GM12878 (cell line): Measurements from ENCODE around the gene ZSCAN9. TPM values are rescaled to one million over a fixed set of nuclear protein-coding genes. Genes with fewer than 3 reads are reported as not detected.

Source experiments
- ATAC-seq: fragments of 200-7000 bp; cut with Tn5 transposase; 3 replicates; pipeline ENCODE4 v1.9.1; 2020; ENCODE audit warnings: mild to moderate bottlenecking, moderate library complexity
- BruUV-seq: library from RNA; stranded (reverse); fragments of 400-500 nt; replicated peaks from 2 replicates; lab custom pipeline; 2021; lab: Mats Ljungman, UMichigan
- CTCF ChIA-PET: fragments of 300-600 bp; sonication (Branson Sonifier 250); formaldehyde crosslinking; extraction: SDS; loops from one replicate; lab custom pipeline; 2021; ENCODE audit warnings: inconsistent platforms; lab: Yijun Ruan, JAX
- POLR2A ChIA-PET: fragments of 350-600 bp; formaldehyde crosslinking; extraction: SDS; loops from one replicate; lab custom pipeline; 2021; ENCODE audit warnings: inconsistent platforms; lab: Charles Lee
- RAD21 ChIA-PET: fragments of 300-600 bp; sonication (Branson Sonifier 250); formaldehyde crosslinking; loops from one replicate; lab custom pipeline; 2023; ENCODE audit warnings: antibody characterized with exemption; ENCODE audit not compliant: unreplicated experiment; lab: Charles Lee
- SMC1A ChIA-PET: fragments of 300-600 bp; sonication (Branson Sonifier 250); formaldehyde crosslinking; loops from one replicate; lab custom pipeline; 2023; ENCODE audit not compliant: unreplicated experiment, uncharacterized antibody; lab: Charles Lee
- DNase-seq: peaks from one replicate; pipeline ENCODE4 v3.0.0-alpha.2; 2011; ENCODE audit warnings: low read depth, low spot score
- FAIRE-seq: peaks from 3 replicates; lab custom pipeline; 2011; peaks lifted over from hg19 to GRCh38; lab: Jason Lieb, UNC
- H2AFZ ChIP-seq: 2 replicates; pipeline ENCODE4 v1.6.0; 2011; ENCODE audit warnings: low read depth, low read length, control low read depth; ENCODE audit not compliant: control insufficient read depth
- H3K27ac ChIP-seq: 2 replicates; pipeline ENCODE4 v1.5.1; 2011; ENCODE audit warnings: control low read depth; ENCODE audit not compliant: control insufficient read depth, insufficient read depth
- H3K27me3 ChIP-seq, 2 experiments: replicated peaks in 1 of 2; 2 replicates each; pipeline versions ENCODE4 v1.6.0 to v1.6.1; 2011; ENCODE audit warnings: low read length in 1 of 2; ENCODE audit not compliant: control insufficient read depth in 2 of 2, insufficient read depth in 2 of 2
- H3K36me3 ChIP-seq, 2 experiments: 2 replicates each; pipeline ENCODE4 v1.5.1; 2011; ENCODE audit warnings: low read length in 1 of 2; ENCODE audit not compliant: control insufficient read depth in 2 of 2, insufficient read depth in 2 of 2
- H3K4me1 ChIP-seq: 2 replicates; pipeline ENCODE4 v1.6.1; 2011; ENCODE audit warnings: mild to moderate bottlenecking, low read length, moderate library complexity, mixed read lengths; ENCODE audit not compliant: control insufficient read depth, insufficient read depth
- H3K4me2 ChIP-seq: 2 replicates; pipeline ENCODE4 v1.6.0; 2011; ENCODE audit warnings: control low read depth; ENCODE audit not compliant: control insufficient read depth, insufficient read depth
- H3K4me3 ChIP-seq: fragments of 200-600 bp; sonication (generic); 2 replicates; pipeline ENCODE4 v1.5.1; 2016
- H3K79me2 ChIP-seq: 2 replicates; pipeline ENCODE4 v1.6.0; 2011; ENCODE audit warnings: low read length; ENCODE audit not compliant: control insufficient read depth, insufficient read depth
- H3K9ac ChIP-seq: 2 replicates; pipeline ENCODE4 v1.8.0; 2011; ENCODE audit warnings: low read length, control low read depth, mixed read lengths; ENCODE audit not compliant: control insufficient read depth, insufficient read depth
- H3K9me3 ChIP-seq: replicated peaks from 3 replicates; pipeline ENCODE4 v1.5.1; 2011; ENCODE audit warnings: mild to moderate bottlenecking, low read length; ENCODE audit not compliant: control insufficient read depth, insufficient read depth
- H4K20me1 ChIP-seq: 2 replicates; pipeline ENCODE4 v1.6.0; 2011; ENCODE audit not compliant: control insufficient read depth, insufficient read depth
- GABPA ChIP-seq: IDR thresholded peaks from 2 replicates; pipeline ENCODE4 v1.6.1; 2014; ENCODE audit warnings: antibody characterized with exemption, low read depth, mild to moderate bottlenecking, inconsistent platforms
- PRDM15 ChIP-seq: fragments of 450-650 bp; formaldehyde crosslinking; IDR thresholded peaks from 2 replicates; pipeline ENCODE4 v1.4.0; 2020; ENCODE audit warnings: mild to moderate bottlenecking, moderate library complexity
- RAD51 ChIP-seq: fragments of 450-650 bp; IDR thresholded peaks from 2 replicates; pipeline ENCODE4 v1.6.1; 2016; ENCODE audit warnings: moderate library complexity, mild to moderate bottlenecking, inconsistent platforms
- WGBS: methylation state at CpG from one replicate; pipeline ENCODE4 v1.1.6; 2016; ENCODE audit warnings: low lambda C conversion rate; ENCODE audit not compliant: insufficient replicate concordance, insufficient coverage; ENCODE audit errors: missing lambda C conversion rate; 5-methylcytosine and 5-hydroxymethylcytosine counted together
- in situ Hi-C: fragments of 300-500 bp; cut with MboI; formaldehyde crosslinking; loops from 9 replicates; pipeline ENCODE4 v1.14.3; 2018; ENCODE audit warnings: mixed read lengths
- intact Hi-C: fragments of 100-400 bp; cut with micrococcal nuclease; formaldehyde crosslinking; loops from one replicate; pipeline ENCODE4 v1.14.2; 2022; ENCODE audit not compliant: unreplicated experiment
- polyA plus RNA-seq, 11 experiments: library from polyadenylated mRNA; depleted of rRNA in 4 of 11; unstranded in 6 of 11; stranded (reverse) in 5 of 11; fragments of >200 nt; fragmentation: Nextera tagmentation in 4 of 11; fragmentation: Illumina TruSeq in 1 of 11; extraction: Ambion mirVana in 4 of 11; extraction: Trizol in 1 of 11; gene quantifications; 1 replicate in 1 of 11; 2 replicates in 10 of 11; pipeline versions ENCODE4 v1.2.1 to v1.2.3, GENCODE V29; 2011 to 2016; ENCODE audit warnings: inconsistent platforms in 2 of 11, missing spikeins in 2 of 11, low read depth in 1 of 11
- total RNA-seq, 4 experiments: library from RNA; depleted of rRNA in 3 of 4; stranded (reverse); fragments of >200 nt in 3 of 4; fragmentation: Illumina TruSeq in 1 of 4; extraction: Trizol in 1 of 4; gene quantifications; 2 replicates each; pipeline versions ENCODE4 v1.2.1 to v1.2.3, GENCODE V29; 2013 to 2021

The ZSCAN9 gene
- total and polyA plus RNA-seq, 10 of the 15 experiments (the other 5 are each of a cell fraction or from before 2014, with no cell fraction given): 8.1 to 28.7 (median 17.4) TPM

DNA sequence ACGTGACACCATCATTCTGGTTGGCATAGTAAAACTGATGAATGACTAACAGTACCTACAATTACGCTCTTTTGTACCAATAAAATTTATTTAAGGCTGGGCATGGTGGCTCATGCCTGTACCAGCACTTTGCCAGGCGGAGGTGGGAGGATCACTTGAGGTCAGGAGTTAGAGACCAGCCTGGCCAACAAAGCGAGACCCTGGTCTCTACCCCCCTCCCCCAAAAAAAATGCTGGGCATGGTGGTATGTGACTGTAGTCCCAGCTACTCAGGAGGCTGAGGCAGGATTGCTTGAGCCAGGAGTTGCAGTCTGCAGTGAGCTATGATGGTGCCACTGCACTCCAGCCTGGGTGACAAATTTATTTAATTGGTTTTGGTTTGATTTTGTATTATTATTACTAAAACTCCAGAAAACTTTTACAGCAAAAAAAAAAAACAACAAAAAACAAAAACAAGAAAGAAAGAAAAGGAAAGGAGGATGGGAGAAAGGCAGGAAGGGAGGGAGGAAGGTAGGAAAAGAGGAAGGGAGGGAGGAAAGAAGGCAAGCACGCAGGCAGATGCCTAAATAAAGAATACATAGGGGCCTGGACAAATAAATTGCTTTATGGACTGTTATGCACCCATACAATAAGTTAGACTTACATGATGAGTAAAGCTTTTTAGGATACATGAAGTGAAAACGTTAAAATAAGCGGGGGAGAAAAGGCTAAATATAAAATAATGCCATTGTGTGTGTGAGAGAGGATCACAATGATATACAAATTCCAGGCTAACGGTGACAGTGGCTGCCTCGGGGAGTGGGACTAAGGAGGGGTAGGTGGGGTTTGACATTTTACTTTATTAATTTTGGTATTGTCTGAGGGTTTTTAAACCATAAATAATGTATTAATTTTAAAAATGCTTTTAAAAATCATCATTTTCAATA lies 682 bp upstream of the ZSCAN9 start:
- intact Hi-C loops (loop anchor here (1.0 to 5.0 kb wide), 3 partner anchors 28 to 128 kb away; partner anchors contain the start of genes ZKSCAN4 and ZKSCAN8), in situ Hi-C loops (no loop called here)
- H3K9ac ChIP-seq: peak overlapping the region; percentile 84
- H2AFZ ChIP-seq: peak overlapping the region; percentile 88
- H3K27ac ChIP-seq: peak overlapping the region; percentile 73
- CTCF ChIA-PET: interaction anchor here (1.0 kb wide), 1 partner anchor 130 kb away, joined by 4 read pairs; no protein-coding TSS in a partner anchor
- RAD21 ChIA-PET: no interaction called here
- no peaks in the 10 kb centered on the region; the same call in 2 of the 3 replicates for H3K9me3 ChIP-seq
- TF ChIP-seq RAD51: 0 out of 2 replicates have a peak, but pooled peaks have one; percentile 5
- no peak for TF ChIP-seq GABPA
- TF ChIP-seq PRDM15: 0 out of 2 replicates have a peak, but pooled peaks have one; percentile 43
- no peaks in the 10 kb centered on the region for H3K27me3 ChIP-seq
- ATAC-seq: no peak; the same call in 2 of the 3 replicates
- POLR2A ChIA-PET: interaction anchor here (1.0 kb wide), 1 partner anchor 57 kb away, joined by 3 read pairs; the partner anchor contains the start of gene PGBD1
- BruUV-seq: TSS peak; percentile 81
- no peaks in the 10 kb centered on the region for H4K20me1 ChIP-seq
- no peak for DNase-seq
- peaks cover 0 to 4% of the 10 kb centered on the region in 2 experiments; a peak in 2 of 4 replicates for H3K36me3 ChIP-seq
- no peaks in the 10 kb centered on the region for H3K4me1 ChIP-seq
- FAIRE-seq: no peak
- WGBS: 44% methylated on average over 9 of the region's 9 CpGs
- H3K4me2 ChIP-seq: peak overlapping the region; percentile 87
- peaks cover 15% of the 10 kb centered on the region for H3K79me2 ChIP-seq
- SMC1A ChIA-PET: interaction anchor here (0.7 to 3.4 kb wide), 4 partner anchors 14 to 43 kb away, joined by 3 to 17 read pairs (median 4); partner anchors contain the start of gene ZSCAN26
- peak overlapping the region; percentile 89 for H3K4me3 ChIP-seq
